Measurements from ENCODE around the gene CBY3. TPM values are rescaled to one million over a fixed set of nuclear protein-coding genes. Genes with fewer than 3 reads are reported as not detected.

CBY3 gene
- total and polyA plus RNA-seq, 2 of the 13 experiments (the other 11 are each of a cell fraction or from before 2014, with no cell fraction given) = not detected

GRCh38 chr5:179679014-179679674 is 1.7 kb downstream of the CBY3 start (continued):
- TF ChIP-seq ZNF556 (CRISPR knock-in tag; IDR thresholded peaks at IDR 0.05; ENCODE audit: borderline replicate concordance) (no peak), REXO4 (CRISPR knock-in tag; IDR thresholded peaks at IDR 0.05; ENCODE audit: borderline replicate concordance) (no peak), KLF13 (CRISPR knock-in tag; IDR thresholded peaks at IDR 0.05) (peak; percentile 57; the same call in 1 of the 2 replicates), ZNF225 (CRISPR knock-in tag; IDR thresholded peaks at IDR 0.05) (peak; percentile 25; the same call in 1 of the 2 replicates), IRF9 (CRISPR knock-in tag; IDR thresholded peaks at IDR 0.05; ENCODE audit: borderline replicate concordance) (no peak), AGO2 (optimal IDR thresholded peaks at IDR 0.05; ENCODE audit: low read depth, low read length) (no peak), HNF4A (CRISPR knock-in tag; IDR thresholded peaks at IDR 0.05) (no peak), KDM1A (CRISPR knock-in tag; IDR thresholded peaks at IDR 0.05) (no peak), ZNF44 (CRISPR knock-in tag; IDR thresholded peaks at IDR 0.05) (0 out of 2 replicates have a peak, but pooled peaks have one; percentile 31), ETV5 (CRISPR knock-in tag; IDR thresholded peaks at IDR 0.05; ENCODE audit: borderline replicate concordance) (no peak), HCFC1 (IDR thresholded peaks at IDR 0.05; ENCODE audit: low read depth, low read length) (no peak), STAT6 (CRISPR knock-in tag; IDR thresholded peaks at IDR 0.05; ENCODE audit: borderline replicate concordance) (no peak), NONO (IDR thresholded peaks at IDR 0.05) (no peak), NONO (CRISPR knock-in tag; conservative IDR thresholded peaks at IDR 0.05) (no peak), BRD4 (CRISPR knock-in tag; IDR thresholded peaks at IDR 0.05) (0 out of 2 replicates have a peak, but pooled peaks have one; percentile 32), ZNF839 (CRISPR knock-in tag; IDR thresholded peaks at IDR 0.05; ENCODE audit: borderline replicate concordance) (no peak), ZBTB38 (CRISPR knock-in tag; IDR thresholded peaks at IDR 0.05) (peak; percentile 79), ZBTB4 (CRISPR knock-in tag; IDR thresholded peaks at IDR 0.05; ENCODE audit: borderline replicate concordance) (peak; percentile 86; the same call in 1 of the 2 replicates)

Data from HepG2 (cell line).